Measurements from ENCODE around the gene ALPL.
"Not testable (repeated sequence)": the region's sequence is repeated elsewhere in the genome, so short reads cannot be mapped to it uniquely, and the experiment has no call there.

The ALPL gene

DNA sequence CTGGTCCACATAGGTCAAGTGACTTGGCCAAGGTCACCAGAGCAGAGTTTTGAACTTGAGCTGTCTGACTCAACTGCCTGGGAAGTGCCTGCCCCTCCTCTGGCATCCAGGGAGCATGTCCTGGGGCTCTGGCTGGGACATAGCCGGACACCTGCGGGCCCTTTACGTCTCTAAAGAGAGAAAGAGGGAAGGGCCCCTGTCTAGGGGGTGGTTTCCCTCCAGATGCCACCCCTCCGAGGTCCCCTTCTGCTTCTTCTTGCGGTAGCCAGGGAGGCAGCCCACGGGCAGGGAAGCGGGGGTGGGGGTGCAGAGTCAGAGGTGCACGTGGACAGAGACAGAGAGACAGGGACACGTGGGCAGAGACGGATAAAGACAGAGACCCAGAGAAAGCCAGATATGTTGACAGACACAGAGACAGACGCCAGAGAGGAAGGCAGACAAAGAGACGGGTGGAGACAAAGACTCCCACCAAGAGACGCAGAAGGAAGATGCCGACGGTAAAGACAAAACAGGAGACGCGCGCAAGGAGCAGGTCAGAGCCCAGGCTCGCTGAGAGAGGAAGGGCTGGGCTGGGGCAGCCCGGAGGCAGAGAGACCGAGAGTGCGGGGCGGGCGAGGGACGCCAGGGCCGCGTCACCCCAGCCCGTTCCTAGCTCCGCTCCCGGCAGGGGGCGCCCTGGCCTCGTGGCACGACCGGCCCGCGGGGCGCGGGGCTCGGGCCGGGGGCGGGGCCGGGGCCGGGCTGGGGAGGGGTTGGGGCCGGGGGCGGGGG lies 458 bp upstream of the ALPL start:
- no peak for FAIRE-seq

DNA sequence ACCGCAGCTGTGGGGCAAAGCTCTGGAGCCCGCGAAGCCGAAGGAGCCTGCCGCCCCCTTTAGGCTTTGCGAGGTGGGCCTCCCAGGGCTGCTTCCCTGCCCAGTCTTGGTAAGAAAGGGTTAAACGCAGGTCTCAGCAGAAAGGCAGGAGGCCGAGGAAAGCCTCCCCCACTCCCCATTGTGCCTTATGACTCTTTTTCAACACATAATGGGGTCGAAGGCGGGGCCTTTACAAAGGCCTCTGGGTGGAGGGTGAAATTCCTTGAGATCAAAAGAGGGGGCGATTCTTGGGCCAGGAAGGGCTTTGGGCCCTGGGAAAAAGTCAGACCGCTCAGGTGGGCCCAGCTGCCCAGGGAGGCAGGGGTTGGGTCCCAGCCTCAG lies 880 bp downstream of the ALPL start:
- FAIRE-seq, result no peak

- FAIRE-seq, result no peak
Measured at GRCh38 chr1:21510885-21511578, 1.8 kb downstream of the ALPL start.

DNA sequence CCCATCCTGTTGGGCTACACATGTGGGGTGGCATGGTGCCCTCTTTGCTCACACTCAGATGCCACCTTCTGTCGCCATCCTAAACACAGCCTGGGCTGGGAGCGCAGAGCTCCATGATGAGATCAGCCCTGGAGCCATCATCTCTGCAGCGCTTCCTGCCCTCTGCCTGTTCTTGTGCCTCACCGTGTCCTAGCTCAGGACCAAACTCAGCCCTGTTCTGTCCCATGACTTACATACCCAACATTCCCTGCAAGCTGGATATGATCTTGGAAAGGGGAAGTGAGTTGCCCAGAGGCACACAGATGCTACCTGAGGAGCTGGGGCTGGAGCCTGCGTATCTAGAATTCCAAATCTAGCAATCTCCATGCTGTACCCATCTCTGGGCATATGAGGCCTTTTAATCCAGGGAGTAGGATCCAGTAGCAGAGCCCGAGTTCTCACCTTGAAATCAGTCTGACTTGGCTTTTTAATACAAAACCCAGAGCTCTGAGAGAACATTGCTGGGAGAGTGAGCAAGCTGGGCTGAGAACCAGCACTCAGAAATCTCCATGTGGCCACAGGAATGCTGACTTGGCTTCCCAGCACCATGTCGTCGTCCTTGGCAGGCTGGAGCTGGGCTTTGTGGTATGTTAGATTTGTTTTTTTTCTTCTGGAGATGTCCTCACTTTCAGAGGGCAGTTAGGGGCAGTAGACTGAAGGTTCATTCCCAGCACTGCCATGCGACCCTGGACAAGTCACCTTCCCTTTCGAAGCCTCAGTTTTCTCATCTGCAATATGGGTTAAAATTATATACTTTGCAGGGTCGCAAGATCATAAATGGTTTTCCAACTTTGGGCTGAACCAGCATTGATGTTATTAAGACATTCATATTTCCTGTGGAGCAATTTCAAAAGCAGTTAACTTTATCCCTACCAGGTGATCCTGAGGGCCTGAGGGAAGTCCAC lies 2.6 kb downstream of the ALPL start:
- no peak for FAIRE-seq

GRCh38 chr1:21514245-21514644 lies 5.0 kb downstream of the ALPL start:
- no peak for FAIRE-seq

GRCh38 chr1:21517161-21517589 lies 8.0 kb downstream of the ALPL start:
- FAIRE-seq, result no peak

DNA sequence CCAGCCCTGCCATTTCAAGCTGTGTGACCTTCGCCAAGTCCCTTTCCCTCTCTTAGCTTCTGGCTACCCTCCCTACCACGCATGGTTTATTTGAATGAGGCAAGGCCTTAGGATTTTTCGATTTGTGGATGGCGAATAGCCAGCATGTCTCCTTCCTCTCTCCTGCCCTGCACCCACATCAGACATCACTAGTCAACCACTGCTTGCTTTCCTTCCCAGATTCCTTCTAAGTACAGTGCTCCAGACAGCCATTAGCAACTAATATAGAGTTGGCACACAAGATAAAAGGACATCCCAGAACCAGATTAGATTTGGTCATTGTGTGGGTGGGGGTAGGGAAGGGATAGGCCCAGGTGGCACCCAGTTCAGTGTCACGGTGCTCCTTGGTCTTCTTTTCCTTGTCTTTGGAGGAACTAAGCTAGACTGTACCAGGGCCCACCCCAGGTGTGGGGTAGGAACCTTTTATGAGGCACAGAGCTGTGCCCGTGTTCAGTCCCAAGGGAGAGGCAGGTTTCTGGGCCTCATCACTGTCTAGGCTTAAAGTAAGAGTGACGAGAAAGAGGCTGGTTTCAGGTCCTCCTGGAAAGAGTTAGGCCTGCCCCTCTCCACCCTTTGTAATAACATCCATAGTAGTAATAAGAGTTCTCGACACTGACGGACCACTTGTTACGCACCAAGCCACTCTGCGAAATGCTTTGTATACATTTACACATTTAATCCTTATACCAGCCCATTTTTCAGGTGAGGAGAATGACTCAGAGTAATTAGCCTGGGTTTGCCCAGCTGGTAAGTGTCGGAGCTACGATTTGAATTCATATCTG lies 8.6 kb downstream of the ALPL start:
- no peak for FAIRE-seq

- no peak for FAIRE-seq
Measured at GRCh38 chr1:21518774-21519455, 9.7 kb downstream of the ALPL start.

- FAIRE-seq, result not testable (repeated sequence)
Measured at GRCh38 chr1:21519486-21520070, 10.4 kb downstream of the ALPL start.

GRCh38 chr1:21520899-21521716 lies 11.9 kb downstream of the ALPL start:
- FAIRE-seq, result no peak

- FAIRE-seq, result no peak
Measured at GRCh38 chr1:21521717-21522060, 12.5 kb downstream of the ALPL start.

- FAIRE-seq, result no peak
Measured at GRCh38 chr1:21522525-21523038, 13.4 kb downstream of the ALPL start.

- no peak for FAIRE-seq
Measured at GRCh38 chr1:21523297-21523813, 14.1 kb downstream of the ALPL start.

GRCh38 chr1:21524220-21524619 lies 15.0 kb downstream of the ALPL start:
- FAIRE-seq, result no peak

GRCh38 chr1:21524686-21525339 lies 15.6 kb downstream of the ALPL start:
- no peak for FAIRE-seq

DNA sequence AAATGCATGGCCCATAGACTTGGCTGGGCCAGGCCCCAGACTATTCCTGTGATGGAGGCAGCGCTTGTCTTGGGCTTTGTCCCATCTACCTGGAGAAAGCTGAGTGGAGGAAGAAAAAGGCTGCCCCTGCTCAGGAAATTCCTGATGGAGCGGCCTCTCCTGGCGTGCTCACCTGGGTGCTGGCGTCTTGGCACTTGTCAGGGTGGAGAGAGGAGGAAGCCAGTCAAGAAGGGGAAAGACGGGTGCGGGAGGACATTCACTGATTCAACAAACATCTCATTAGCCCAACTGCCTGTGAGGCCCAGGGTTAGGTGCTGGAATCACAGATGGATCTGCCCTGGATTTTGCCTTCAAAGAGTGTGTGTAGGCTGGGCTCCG lies 16.1 kb downstream of the ALPL start:
- no peak for FAIRE-seq

GRCh38 chr1:21526441-21526840 lies 17.2 kb downstream of the ALPL start:
- FAIRE-seq, result no peak

DNA sequence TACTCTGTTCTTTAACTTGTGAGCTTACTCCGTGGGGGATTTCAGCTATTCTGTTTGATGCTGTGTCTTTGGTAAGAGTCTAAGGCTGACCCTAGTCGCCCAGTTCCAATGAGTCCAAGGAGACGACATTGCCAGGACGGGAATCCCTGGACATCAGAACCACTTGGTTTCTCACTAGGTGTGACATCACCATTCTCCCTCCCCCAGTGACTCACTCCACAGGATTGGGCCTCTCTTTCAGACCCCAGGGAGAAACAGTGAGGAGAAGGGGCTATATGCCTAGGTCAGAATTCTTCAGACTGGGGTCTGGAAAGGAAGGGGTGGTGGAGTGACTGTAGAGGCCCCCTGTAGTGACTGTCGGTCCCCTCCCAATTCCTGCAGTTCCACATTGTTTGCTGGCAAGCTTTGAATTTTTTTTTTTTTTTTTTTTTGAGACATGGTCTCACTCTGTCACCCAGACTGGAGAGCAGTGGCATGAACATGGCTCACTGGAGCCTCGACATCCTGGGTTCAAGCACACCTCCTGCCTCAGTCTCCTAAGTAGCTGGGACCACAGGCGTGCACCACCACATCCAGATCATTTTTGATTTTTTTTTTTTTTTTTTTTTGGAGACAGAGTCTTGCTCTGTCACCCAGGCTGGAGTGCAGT lies 21.3 kb downstream of the ALPL start:
- no peak for FAIRE-seq

- no peak for FAIRE-seq
Measured at GRCh38 chr1:21531241-21531640, 22.0 kb downstream of the ALPL start.
